ENCODE data around the gene OLFM2.
"Not testable (repeated sequence)": the region's sequence is repeated elsewhere in the genome, so short reads cannot be mapped to it uniquely, and the experiment has no call there.

Gene OLFM2

GRCh38 chr19:9857920-9858746 is 78.2 kb downstream of the OLFM2 start:
- no peak for DNase-seq

- DNase-seq = no peak
Measured at GRCh38 chr19:9857076-9857721, 79.1 kb downstream of the OLFM2 start.

GRCh38 chr19:9856609-9857008 is 79.7 kb downstream of the OLFM2 start:
- DNase-seq = no peak

DNA sequence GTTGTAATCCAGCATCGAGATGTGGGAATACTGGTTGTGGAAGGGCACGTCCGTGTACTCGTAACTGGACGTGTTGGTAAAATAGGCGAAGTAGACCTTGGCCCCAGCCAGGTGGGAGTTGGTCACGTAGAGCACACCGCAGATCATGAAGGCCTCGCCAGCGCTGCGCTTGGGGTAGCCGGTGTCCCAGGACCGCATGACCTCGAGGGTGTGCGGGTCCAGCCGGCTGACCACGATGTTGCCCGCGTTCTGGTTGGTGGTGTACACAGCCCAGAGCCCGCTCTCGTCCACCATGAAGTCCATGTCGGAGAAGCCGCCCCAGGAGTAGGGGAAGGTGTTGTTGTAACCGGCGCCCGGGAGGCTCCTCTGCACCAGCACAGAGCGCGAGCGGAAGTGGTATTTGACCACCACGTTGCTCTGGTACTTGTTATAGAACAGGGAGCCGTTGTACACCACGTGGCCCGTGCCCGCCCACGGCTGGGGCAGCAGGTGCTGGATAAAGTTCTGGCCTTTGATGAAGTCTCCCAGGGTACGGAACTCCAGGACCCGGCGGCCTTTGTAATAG is 82.0 kb downstream of the OLFM2 start:
- no peak for DNase-seq

- DNase-seq = no peak
Measured at GRCh38 chr19:9850235-9850959, 85.9 kb downstream of the OLFM2 start.

- DNase-seq = no peak
Measured at GRCh38 chr19:9849791-9850190, 86.5 kb downstream of the OLFM2 start.

GRCh38 chr19:9848762-9849161 is 87.6 kb downstream of the OLFM2 start:
- DNase-seq = no peak

DNA sequence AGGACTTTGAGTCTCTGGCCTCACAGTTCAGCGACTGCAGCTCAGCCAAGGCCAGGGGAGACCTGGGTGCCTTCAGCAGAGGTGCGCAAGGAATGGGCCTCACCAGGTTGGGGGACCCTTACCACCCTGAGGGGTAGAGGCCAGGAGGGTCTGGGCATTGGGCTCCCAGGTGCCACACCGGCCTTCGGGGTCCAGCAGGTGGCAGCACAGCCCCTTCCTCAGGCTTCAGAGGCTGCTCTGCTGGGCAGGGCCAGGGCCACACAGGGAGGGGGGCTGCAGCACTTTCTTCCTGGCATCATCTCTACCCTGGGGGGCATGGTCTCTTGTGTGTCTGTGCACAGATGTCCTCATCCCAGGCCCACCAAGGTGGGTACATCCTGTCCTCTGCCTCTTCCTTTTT is 88.3 kb downstream of the OLFM2 start:
- DNase-seq = no peak

DNA sequence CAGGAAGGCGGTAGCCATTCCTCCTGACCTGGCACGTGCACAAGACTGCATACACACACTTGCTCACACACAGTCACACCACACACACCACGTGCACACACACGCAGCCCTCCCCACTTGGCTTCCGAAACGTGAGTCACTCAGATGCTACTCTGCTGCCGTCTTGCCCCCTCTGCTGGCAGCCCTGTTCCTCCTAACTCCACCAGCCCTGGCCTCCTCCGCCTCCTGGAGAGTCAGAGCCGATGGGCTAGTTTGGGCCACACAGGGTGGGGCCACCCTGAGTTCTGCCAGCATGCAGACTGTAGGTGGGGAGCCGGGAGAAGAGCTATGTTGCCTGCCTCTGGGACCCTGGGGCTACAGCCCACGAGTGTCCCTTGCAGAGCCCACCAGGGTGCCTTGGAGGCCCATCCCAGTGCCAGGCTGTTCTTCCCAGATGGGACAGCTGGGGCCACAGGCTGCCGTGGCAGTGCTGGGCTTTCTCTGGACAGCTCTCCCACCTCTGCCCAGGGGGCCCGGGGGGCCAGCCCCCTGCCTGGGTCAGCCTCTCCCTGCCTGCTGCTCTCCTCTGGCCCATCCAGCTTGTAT is 89.1 kb downstream of the OLFM2 start:
- peak; percentile 67 for DNase-seq

- not testable (repeated sequence) for DNase-seq
Measured at GRCh38 chr19:9843626-9844273, 92.6 kb downstream of the OLFM2 start.

- DNase-seq = no peak
Measured at GRCh38 chr19:9842834-9843625, 93.3 kb downstream of the OLFM2 start.

GRCh38 chr19:9839415-9839814 is 96.9 kb downstream of the OLFM2 start:
- no peak for DNase-seq

DNA sequence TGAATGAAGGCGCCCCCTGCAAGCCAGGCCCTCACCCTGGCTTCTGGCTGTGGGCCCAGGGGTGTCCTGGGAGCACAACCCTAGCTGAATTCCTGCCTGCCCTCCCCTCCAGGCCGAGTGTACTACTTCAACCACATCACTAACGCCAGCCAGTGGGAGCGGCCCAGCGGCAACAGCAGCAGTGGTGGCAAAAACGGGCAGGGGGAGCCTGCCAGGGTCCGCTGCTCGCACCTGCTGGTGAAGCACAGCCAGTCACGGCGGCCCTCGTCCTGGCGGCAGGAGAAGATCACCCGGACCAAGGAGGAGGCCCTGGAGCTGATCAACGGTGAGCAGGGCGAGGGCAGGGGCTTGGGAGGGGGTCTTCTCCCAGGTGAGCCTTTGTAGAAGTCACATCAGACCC is 98.0 kb downstream of the OLFM2 start:
- no peak for DNase-seq

- no peak for DNase-seq
Measured at GRCh38 chr19:9836021-9836420, 100.3 kb downstream of the OLFM2 start.

DNA sequence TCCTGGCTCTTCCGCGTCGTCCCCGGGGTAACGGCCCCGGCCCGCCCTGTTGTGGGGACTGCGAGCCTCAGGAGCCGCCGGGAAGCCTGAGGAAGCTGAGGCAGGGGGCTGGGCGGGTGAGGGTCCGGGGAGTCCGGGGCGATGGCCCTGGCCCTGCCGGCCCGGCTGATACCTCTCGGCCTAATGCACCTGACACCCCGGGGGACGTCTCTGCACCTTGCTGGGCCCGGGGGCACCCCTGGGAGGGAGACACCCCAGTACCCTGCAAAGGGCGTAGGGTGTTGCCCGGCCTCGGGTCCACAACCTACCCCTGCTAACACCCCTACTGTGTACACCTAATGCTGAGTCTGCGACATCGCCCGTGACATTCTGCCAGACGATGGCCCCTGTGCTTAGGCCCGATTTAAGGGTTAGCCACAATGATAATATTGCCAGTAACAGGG is 100.8 kb downstream of the OLFM2 start:
- no peak for DNase-seq

- DNase-seq = peak; percentile 99
Measured at GRCh38 chr19:9834726-9835506, 101.4 kb downstream of the OLFM2 start, which contains the start of gene PIN1. TSS of gene PIN1 (plus strand) at chr19:9835318. CDS start at chr19:9835345, 27 bp downstream.

DNA sequence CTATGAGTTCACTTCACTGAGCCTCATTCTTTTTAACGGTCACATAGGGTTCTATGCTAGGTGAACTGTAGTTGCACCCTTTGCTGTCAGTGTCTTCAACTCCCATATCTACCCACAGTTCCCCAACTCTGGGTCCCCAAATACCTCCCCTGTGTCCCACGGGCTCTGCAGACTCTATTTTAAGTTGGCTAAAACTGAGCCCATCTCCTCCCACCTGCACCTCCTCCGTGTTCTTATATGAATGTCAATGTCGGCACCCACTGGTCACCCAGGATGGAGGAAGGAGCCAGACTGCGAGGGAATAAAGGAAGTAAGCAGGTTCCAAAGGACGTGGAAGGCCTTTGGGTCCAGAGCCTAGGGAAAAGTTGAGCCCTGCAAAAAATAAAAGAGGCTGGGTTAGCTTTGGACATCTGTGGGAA is 102.0 kb downstream of the OLFM2 start:
- DNase-seq = no peak

- DNase-seq = no peak
Measured at GRCh38 chr19:9828551-9829063, 107.7 kb downstream of the OLFM2 start.

- DNase-seq = peak; percentile 88
Measured at GRCh38 chr19:9827289-9828238, 108.8 kb downstream of the OLFM2 start, which contains the start of gene UBL5. TSS of gene UBL5 (plus strand) at chr19:9827918. CDS start at chr19:9828338, 420 bp downstream.
